Measurements from ENCODE around the gene DCANP1. TPM values are rescaled to one million over a fixed set of nuclear protein-coding genes. Genes with fewer than 3 reads are reported as not detected.

Gene DCANP1
- total RNA-seq, 4 donors from 2014 or later, result not detected

GRCh38 chr5:135473956-135474670 lies 27.0 kb upstream of the DCANP1 start:
- no peak for DNase-seq

GRCh38 chr5:135472141-135472540 lies 25.0 kb upstream of the DCANP1 start:
- in situ Hi-C loops (cut with MboI; ENCODE audit: low sequenced_read_pairs in 4 of 4) (loop anchor here in 3 of 4 donors (25.0 kb wide), 1 partner anchor 365 kb away; the partner anchor contains the start of gene SLC25A48 (in 3 of the 3)), intact Hi-C loops (cut with DNase I; ENCODE audit: low total_unique reads) (no loop called here)
- Histone ChIP-seq H3K36me3 (no peaks in the 10 kb centered on the region), H3K9me3 (no peaks in the 10 kb centered on the region), H3K27ac (no peak overlapping the region), H3K27me3 (peaks cover 0 to 10% (median 0%) of the 10 kb centered on the region in 3 donors), H3K4me1 (no peaks in the 10 kb centered on the region), H3K4me3 (no peak overlapping the region)
- no peak for DNase-seq
- ATAC-seq, result no peak
- TF ChIP-seq CTCF (IDR thresholded peaks at IDR 0.05 in 4 of 5, conservative IDR thresholded peaks at IDR 0.05 in 1 of 5) (no peak), POLR2A (IDR thresholded peaks at IDR 0.05) (no peak)

More at GRCh38 chr5:135473956-135474670, 27.0 kb upstream of the DCANP1 start:
- intact Hi-C loops (cut with DNase I; ENCODE audit: low total_unique reads) (no loop called here), in situ Hi-C loops (cut with MboI; ENCODE audit: low sequenced_read_pairs in 4 of 4) (loop anchor here in 3 of 4 donors (25.0 kb wide), 1 partner anchor 363 kb away; the partner anchor contains the start of gene SLC25A48 (in 3 of the 3))
- no peaks in the 10 kb centered on the region for H3K4me1 ChIP-seq
- peaks cover 0 to 7% (median 7%) of the 10 kb centered on the region in 3 donors for H3K27me3 ChIP-seq
- no peaks in the 10 kb centered on the region for H3K36me3 ChIP-seq
- no peaks in the 10 kb centered on the region for H3K9me3 ChIP-seq
- no peak overlapping the region for H3K27ac ChIP-seq
- TF ChIP-seq POLR2A (IDR thresholded peaks at IDR 0.05), result no peak
- no peak for TF ChIP-seq CTCF (IDR thresholded peaks at IDR 0.05 in 4 of 5, conservative IDR thresholded peaks at IDR 0.05 in 1 of 5)
- ATAC-seq, result no peak
- no peak overlapping the region for H3K4me3 ChIP-seq

GRCh38 chr5:135471726-135472125 lies 24.6 kb upstream of the DCANP1 start:
- Histone ChIP-seq H3K27ac (no peak overlapping the region), H3K9me3 (no peaks in the 10 kb centered on the region), H3K27me3 (peaks cover 0 to 10% (median 0%) of the 10 kb centered on the region in 3 donors), H3K4me1 (no peaks in the 10 kb centered on the region), H3K36me3 (no peaks in the 10 kb centered on the region), H3K4me3 (no peak overlapping the region)
- intact Hi-C loops (cut with DNase I; ENCODE audit: low total_unique reads) (no loop called here), in situ Hi-C loops (cut with MboI; ENCODE audit: low sequenced_read_pairs in 4 of 4) (loop anchor here in 3 of 4 donors (25.0 kb wide), 1 partner anchor 366 kb away; the partner anchor contains the start of gene SLC25A48 (in 3 of the 3))
- TF ChIP-seq POLR2A (IDR thresholded peaks at IDR 0.05), result no peak
- no peak for TF ChIP-seq CTCF (IDR thresholded peaks at IDR 0.05 in 4 of 5, conservative IDR thresholded peaks at IDR 0.05 in 1 of 5)
- DNase-seq (no peak), ATAC-seq (no peak)

- no peak for TF ChIP-seq CTCF (IDR thresholded peaks at IDR 0.05 in 4 of 5, conservative IDR thresholded peaks at IDR 0.05 in 1 of 5)
- TF ChIP-seq POLR2A (IDR thresholded peaks at IDR 0.05), result no peak
- H3K27me3 ChIP-seq, result peaks cover 0 to 18% (median 0%) of the 10 kb centered on the region in 3 donors
- no peaks in the 10 kb centered on the region for H3K36me3 ChIP-seq
- intact Hi-C loops (cut with DNase I; ENCODE audit: low total_unique reads) (loop anchor here (5.0 to 10.0 kb wide), 2 partner anchors 97 to 365 kb away; partner anchors contain the start of gene SLC25A48), in situ Hi-C loops (cut with MboI; ENCODE audit: low sequenced_read_pairs in 4 of 4) (loop anchor here in 3 of 4 donors (5.0 to 25.0 kb wide), 2 partner anchors 82 to 367 kb away; partner anchors contain the start of gene SLC25A48 (in 3 of the 3))
- H3K4me3 ChIP-seq, result no peak overlapping the region
- H3K4me1 ChIP-seq, result peaks cover 0 to 4% of the 10 kb centered on the region in 2 donors
- H3K27ac ChIP-seq, result no peak overlapping the region
- H3K9me3 ChIP-seq, result no peaks in the 10 kb centered on the region
- ATAC-seq, result no peak
- no peak for DNase-seq
Observed at GRCh38 chr5:135469911-135470310, 22.8 kb upstream of the DCANP1 start.
